GM18520 (cell line): ENCODE results near the gene HCRTR2.
"Not testable (repeated sequence)": the region's sequence is repeated elsewhere in the genome, so short reads cannot be mapped to it uniquely, and the experiment has no call there.

ENCODE experiments used
- ATAC-seq: cut with Tn5 transposase; IDR thresholded peaks from one replicate; pipeline ENCODE4 v1.9.1; 2021; ENCODE audit not compliant: unreplicated experiment

The HCRTR2 gene

DNA sequence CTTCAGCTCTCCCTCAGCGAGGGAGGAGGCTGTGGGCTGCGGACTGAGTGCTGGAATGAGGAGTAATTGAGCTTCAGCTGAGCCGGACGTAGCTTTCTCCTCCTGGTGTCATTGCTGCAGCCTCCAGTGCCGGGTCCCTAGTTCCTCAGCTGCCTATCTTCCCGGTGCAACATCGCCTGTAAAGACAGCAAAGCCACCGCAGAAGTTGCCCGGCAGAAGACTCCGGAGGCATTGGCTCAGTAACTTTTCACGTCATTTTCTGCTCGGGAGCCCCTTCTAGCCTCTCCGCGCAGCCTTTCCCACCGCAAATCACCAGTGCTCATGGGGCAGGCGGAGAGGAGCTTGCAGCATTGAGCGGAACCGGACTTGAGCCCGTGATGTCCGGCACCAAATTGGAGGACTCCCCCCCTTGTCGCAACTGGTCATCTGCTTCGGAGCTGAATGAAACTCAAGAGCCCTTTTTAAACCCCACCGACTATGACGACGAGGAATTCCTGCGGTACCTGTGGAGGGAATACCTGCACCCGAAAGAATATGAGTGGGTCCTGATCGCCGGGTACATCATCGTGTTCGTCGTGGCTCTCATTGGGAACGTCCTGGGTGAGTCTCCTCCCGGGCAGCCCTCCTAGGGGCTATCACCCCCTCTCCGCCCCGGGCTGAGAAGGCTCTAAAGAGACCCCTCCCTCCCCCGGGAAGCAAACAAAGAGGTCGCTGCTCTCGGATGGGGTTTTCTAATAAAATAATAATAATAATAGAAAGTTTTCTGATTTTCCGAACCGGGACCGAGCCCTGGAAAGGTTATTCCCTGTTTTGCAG lies at the start of gene HCRTR2:
TSS of gene HCRTR2 (plus strand) at position 305 of the 816 bp plus-strand sequence. CDS start at position 378, 73 bp downstream.
- ATAC-seq, result no peak

DNA sequence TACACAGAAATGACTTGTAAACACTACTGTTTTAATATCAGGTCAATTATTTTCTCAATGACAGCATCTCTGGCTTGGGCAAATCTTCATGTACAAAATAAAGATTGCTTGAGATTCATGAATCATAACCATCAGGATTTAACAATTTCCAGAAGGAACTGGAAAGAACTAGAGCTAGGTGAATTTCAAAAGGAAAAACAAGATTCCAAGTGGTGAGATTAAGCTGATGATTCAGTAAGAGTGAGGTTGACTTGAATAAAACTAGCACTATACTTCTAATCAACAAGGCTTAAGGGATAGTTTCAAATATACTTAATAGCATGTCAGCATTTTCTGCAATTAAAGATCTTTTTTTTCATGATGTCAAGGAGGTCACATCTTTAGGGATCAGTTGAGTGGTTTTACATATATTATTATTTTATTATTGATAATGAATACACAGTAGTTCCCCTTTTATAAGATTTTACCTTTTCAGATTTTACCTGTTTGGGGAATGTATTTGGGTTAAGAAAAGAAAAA lies 43.5 kb upstream of the HCRTR2 start:
- no peak for ATAC-seq

DNA sequence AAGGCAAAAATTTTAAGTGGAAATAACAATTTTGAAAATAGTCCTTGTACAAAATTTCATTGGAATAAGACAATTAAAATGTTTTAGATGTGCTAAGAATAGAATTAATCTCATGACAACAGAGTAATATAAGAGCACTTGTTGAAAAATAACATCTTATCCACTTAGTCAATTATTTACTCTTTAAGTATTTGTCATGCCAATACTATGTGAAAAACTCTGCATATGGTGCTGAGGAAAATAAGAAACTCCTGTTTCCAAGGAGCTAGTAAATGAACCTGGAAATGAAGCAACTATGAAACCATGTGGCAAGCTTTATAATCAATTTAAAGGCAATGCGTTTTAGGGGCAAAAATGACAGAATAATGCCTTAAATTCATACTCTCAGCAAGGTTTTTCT lies 42.7 kb upstream of the HCRTR2 start:
- ATAC-seq, result no peak

DNA sequence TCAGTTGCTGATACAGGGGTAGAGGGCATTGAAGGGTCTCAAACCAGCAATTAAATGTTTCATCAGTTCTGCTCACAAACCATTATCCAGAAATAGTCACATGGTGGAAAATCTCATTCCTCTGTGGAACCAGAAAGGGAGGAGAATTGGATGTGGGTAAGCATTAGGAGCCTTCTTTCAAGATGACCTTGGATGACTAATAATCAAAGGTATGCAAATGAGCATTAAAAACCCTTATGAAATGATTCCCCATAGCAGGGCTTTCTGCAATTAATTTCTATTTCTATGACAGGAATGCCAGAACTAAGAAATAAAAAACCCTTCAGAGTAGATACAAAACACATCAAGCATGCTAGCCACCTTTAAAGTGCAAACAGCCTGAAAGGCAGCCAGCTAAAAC lies 37.4 kb upstream of the HCRTR2 start:
- no peak for ATAC-seq

DNA sequence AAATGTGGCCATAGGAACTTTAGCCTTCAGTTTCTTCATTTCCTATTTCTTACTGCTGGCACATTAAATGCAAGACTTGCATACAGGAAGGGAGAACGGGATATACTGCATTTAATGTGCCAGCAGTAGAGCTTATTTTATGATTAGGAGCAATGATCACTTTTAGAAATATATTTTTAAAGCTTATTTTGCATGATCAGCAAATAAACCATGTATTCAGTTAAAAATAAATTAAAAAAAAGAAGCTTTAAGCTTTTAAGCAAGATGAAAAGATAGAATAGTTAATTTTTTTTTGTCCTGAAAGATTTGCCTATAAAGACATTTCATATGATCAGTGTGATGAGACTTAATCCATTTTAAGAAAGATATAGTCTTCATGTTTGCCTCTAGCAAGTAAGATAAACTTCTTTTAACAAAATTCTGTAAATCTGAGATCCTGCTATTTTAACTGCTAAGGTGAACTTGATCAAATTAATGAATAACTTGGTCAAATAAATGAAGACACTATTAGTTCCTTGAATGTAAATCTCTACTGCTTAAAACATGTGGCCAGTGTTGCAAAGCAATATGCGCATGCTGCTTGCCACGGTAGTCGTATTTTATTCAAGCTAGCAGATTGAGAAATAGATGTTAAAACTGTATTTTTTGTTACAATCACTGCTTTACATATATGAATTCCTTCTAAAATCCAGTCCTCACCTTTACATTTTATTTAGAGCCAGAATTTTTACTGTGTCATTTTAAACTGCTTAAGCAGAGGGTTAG lies 36.2 kb upstream of the HCRTR2 start:
- no peak for ATAC-seq

DNA sequence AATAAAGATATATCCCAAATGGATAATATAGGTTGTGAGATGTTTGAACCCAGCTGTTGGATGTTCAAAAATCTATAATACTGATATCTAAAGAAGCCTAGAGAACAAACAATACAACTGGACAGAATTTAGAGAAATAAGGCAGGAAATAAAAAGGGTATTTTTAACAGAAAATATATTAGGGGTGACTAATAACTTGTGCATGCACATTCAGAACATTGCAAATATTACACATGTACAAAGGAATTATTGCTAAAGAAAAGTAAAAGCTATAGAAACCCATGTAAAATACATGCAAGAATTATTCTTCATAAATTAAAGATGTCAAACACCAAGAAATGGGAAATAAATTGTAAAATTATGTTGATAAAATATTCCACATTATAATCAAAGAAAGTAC lies 32.7 kb upstream of the HCRTR2 start:
- ATAC-seq, result no peak

DNA sequence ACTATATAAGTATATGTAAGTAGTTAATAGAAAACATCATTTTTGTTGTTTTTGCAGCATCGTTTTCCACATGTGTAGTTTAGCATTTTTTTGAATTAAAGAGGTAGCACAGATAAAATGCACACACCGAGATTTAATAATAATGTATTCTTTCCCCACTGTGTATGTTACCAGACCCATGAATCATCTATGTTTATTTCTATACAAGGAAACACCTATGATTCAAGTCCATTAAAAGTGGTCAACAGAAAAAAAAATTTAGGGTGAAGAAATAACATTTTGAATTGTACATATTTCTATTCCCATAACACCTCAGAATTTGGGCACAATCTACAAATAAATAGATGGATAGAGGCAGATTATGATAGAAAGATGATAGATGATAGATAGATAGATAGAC lies 31.7 kb upstream of the HCRTR2 start:
- ATAC-seq, result no peak

DNA sequence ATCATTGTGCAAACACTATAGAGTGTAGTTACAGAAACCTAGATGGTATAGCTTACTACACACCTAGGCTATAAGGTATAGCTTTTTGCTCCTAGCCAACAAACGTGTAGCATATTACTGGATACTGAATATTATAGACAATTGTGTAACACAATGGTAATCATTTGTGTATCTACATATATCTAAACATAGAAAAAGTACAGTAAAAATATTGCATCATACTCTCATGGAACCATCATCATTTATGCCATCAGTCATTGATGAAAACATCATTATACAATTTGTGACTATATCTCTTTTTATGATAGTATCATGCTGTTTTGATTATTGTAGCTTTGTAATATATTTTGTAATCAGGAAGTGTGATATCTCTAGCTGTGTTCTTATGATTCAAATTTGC lies 21.0 kb upstream of the HCRTR2 start:
- no peak for ATAC-seq

DNA sequence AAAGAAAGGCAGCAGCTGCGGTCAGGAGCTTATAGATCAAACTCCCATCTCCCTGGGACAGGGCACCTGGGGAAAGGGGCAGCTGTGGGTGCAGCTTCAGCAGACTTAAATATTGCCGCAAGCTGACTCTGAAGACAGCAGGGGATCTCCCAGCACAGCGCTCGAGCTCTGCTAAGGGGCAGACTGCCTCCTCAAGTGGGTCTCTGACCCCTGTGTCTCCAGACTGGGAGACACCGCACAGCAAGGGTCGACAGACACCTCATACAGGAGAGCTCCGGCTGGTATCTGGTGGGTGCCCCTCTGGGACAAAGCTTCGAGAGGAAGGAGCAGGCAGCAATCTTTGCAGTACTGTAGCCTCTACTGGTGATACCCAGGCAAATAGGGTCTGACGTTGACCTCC lies 15.5 kb upstream of the HCRTR2 start:
- ATAC-seq, result not testable (repeated sequence)

DNA sequence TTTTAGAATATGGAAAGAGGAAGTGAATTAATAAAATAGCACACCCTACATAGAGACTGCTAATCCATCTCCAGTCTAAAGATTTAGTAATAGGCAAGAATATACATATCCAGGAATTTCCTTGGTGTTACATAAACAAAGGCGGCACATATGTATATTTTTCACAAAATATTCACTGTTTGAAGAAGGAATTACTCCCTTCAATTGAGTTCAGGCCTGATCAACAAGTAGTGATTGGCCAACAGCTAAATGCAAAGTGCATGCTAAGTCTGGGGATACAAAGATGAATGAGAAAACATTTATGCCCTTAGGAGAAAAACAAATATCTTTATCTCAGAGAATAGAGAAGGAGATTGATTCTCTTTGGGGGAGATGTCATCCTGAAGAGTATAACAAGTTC lies 6.5 kb upstream of the HCRTR2 start:
- ATAC-seq, result no peak

DNA sequence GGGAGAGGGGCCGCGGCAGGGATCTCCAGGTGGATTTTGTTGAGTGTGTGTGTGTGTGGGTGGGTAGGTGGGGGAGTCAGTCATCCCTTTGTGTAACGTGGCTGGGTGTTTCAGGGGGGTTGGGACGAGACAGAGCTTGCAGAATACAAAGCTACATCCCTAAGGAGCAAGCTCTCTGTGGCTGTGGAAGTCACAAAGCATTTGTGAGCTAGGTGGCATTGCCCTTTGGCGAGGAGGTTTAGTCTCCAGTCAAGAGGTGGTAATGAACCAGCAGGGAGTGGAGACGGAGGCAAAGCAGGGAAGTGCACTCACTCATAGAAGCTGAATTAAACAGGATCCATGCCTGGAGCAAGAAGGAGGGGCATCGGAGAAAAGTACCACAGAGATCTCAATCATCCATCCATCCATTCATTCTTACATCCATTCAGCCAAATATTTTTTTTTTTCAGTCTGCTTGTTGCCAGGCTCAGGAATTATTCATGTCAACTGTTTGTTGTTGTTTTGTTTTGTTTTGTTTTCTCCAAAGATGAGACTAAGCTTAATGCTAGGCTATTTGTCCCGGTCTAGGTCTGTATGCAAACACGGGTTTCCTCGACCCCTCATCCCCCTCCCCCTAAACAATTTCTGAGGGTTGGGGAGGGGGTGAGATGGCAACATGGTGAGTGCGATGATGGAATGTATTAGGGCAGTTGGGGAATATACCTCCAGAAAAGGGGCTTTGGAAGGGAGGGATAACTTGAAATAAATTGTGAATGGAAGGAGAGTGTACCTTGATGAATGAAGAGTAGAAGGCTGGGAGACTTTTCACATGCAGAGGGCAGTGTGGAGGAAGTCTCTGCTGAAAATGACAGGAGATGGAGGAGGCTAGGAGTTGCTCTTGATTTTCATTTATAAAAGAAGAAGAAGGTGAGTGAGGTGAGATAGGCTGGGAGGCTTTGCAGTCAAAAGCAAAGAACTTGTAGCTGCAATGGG lies 1.0 kb downstream of the HCRTR2 start:
- no peak for ATAC-seq

DNA sequence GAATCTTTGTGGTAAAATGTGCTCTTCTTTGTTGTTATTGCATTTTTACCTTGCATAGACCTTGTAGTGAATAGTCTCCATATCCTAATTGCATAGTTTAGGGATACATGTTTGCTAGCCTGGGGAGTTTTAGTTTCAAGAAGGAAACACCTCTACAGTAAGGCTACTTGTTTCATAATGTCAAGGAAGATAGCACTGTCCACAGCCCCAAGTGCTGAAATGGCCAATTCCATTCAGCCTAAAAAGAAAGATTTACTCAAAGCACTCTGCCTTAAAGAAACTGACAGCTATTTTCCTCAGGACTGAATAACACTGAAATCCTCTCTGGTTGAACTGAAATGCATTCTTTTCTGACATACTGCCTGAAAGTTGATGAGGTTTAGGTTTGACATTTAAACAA lies 2.6 kb downstream of the HCRTR2 start:
- no peak for ATAC-seq

DNA sequence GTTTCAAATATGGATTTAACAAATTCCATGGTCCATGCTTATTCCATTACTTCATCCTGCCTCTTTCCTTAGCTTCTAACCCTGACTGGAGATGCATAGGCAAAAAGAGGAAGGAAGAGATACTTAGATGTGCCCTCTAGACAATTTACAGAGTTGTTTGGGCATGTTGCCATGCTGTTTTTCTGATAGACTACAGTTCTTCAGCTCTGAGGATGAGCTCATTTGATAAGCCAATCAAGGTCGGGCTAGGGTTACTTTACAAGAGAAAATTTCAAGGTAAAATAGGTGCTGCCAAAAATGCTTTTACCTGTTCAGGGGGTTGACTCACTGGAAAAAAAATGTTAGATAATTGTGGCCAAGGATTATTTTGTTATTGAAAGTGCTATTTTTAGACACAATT lies 5.9 kb downstream of the HCRTR2 start:
- ATAC-seq, result no peak

DNA sequence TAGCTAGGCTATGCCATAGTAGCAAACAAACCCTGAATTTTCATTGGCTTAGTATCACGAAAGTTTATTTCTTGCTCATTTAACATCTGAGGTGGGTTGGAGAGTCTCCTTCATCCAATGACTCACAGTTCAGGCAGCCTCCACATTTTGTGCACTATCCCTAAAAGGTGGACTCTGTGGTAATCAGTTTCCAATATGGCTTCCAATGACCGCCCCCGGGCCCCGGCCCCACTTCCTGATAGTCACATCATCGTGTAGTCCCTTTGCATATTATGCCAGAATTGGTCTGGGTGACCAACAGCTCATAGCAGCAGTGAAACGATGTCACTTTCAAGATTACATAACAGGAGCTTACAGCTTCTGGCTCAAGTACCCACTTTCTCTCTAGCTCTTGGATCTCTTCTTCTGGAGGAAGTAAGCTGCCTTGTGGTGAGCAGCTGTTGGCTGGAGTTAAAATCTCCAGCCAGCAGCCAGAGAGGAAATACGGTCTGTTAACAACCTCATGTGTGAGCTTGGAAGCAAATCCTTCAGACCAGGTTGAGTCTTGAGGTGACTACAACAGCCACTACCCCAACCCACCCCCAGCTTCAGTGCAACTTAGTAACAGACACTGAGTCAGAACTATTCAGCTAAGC lies 7.8 kb downstream of the HCRTR2 start:
- ATAC-seq, result no peak

DNA sequence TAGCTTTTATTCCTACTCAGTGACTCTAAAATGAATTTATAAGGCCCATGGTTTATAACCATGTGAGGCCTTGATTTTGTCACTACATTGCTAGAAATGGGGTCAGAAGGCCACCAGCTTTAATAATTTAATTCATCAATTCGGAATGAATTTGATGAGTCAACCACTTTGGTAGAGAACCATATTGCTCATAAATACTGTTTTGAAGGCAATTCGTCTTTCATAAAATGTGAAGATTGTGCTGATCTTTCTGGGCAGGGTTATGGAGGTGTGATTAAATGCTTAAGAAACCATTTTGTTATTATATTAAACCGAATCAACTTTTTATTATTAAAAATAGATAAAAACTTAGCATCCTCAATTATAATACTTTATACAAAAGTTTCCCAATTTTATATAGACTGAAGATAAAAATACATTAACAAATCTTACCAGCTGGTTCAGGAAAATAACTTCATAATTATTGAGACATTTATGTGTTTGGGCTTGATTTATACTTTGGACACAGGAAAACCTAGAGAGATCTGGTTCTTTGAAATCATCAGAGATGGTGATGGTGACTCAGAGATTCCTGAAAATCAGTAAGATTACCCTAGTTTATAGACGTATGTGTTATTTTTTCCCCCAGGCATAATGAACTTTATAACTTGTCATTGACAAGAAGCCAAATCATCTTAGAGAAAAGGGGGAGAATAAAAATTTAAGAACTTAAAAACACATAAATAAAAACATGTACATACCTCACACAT lies 10.6 kb downstream of the HCRTR2 start:
- ATAC-seq, result no peak

DNA sequence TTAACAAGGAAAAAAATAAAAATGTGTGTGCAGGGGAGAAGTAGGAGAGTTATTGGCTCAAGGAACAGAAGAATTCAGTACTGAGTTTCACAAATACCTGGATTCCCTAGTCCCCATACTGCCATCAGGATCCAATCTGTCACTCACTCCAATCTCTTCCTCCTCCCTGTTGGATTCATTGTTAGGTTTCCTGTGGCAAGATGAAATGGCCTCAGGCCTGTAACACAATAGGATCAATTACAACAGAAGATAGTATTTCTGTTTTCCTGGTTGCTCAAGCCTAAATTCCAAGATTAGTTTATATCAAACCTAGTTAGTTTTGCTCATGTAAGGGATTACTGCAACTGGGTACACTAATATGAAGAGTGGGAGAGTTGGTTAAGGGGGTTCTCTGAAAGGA lies 24.4 kb downstream of the HCRTR2 start:
- no peak for ATAC-seq

DNA sequence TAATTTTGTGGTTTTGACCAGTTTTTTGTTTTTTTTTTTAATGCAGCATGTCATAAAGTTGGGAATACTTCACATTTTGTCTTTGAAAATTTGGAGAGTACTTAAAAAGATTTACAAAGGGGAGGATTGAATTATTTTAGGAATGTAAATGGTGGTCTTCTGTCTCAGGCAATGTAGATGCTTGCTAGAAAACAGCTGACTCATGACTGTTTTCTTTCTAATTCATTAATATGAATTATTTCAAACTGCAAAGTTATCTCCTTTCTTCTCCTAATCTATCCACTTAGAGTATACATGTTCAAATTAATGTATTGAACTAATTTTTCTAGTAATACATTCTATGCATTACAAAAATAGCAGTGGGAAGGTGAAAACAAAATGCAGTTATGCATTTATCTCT lies 24.9 kb downstream of the HCRTR2 start:
- ATAC-seq, result no peak

DNA sequence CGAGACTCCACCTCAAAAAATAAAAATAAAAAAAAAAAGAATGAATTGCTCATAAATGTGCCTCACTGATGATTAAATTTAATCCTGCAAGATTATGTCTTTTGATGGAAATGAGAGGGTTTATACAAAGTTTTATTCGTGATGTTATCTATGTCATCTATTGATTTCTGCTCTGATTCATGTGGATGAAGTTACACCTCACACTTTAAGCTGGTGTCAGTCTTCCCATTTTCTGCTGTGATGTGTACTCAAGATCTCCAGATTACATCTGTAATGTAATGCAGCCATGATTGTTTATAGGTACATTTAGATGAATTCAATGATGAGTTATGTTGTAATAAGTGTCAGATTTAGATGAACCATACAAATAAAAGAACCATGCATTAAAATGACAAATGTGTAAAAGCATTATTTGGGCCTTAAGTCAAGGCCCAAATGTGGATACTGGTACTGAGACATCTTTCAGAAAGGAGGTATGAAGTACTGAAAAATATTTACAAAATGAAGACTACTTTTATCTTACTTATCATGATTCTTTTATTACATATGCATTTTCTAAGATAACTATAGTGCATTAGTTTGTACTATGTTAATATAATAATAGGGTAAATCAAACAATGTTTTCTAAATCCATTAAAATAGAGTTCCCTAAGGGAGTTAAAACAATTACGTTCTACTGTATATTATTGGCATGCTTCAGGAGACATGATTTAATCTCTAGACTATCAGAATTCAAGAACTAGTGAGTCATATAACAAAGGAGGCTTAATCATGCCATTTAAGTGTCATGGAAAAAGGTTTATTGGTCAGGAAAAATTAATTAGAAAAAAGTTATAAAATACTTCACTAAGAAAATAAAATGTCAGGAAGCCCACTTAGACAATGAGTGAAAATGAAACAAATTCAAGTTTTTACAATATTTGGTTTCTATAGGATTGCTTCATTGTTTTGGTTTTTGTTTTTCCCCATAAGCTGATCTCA lies 34.5 kb downstream of the HCRTR2 start:
- ATAC-seq, result no peak

DNA sequence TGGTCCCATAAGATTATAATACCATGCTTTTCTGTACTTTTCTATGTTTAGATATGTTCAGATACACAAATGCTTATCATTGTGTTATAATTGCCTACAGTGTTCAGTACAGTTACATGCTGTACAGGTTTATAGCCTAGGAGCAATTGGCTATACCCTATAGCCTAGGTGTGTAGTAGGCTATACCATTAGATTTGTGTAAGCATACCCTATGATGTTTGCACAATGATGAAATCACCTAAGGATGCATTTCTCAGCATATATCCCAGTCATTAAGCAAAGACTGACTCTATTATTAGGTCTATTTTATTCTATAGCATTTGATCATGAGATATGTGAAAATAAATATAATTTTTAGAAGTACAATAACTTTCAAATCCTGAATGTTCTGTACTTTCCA lies 36.6 kb downstream of the HCRTR2 start:
- ATAC-seq, result no peak
